IPS-18a (cell line): ENCODE results near the gene INSM1.

Experiments
- H3K27ac ChIP-seq: one replicate; pipeline ENCODE4 v1.5.1; 2013; ENCODE audit warnings: low read length
- H3K27me3 ChIP-seq: one replicate; pipeline ENCODE4 v1.6.1; 2013; ENCODE audit warnings: mild to moderate bottlenecking, low read length; ENCODE audit not compliant: control insufficient read depth, insufficient read depth
- H3K36me3 ChIP-seq: one replicate; pipeline ENCODE4 v1.6.1; 2013; ENCODE audit warnings: low read depth, low read length; ENCODE audit not compliant: control insufficient read depth
- H3K4me1 ChIP-seq: one replicate; pipeline ENCODE4 v1.6.1; 2013; ENCODE audit warnings: low read depth, low read length; ENCODE audit not compliant: control insufficient read depth
- H3K4me3 ChIP-seq: one replicate; pipeline ENCODE4 v1.5.1; 2013; ENCODE audit warnings: low read length
- H3K9ac ChIP-seq: one replicate; pipeline ENCODE4 v1.6.1; 2013; ENCODE audit warnings: mild to moderate bottlenecking, low read length, moderate library complexity
- H3K9me3 ChIP-seq: one replicate; pipeline ENCODE4 v1.6.1; 2013; ENCODE audit warnings: low read depth, low read length; ENCODE audit not compliant: control insufficient read depth

Gene INSM1

DNA sequence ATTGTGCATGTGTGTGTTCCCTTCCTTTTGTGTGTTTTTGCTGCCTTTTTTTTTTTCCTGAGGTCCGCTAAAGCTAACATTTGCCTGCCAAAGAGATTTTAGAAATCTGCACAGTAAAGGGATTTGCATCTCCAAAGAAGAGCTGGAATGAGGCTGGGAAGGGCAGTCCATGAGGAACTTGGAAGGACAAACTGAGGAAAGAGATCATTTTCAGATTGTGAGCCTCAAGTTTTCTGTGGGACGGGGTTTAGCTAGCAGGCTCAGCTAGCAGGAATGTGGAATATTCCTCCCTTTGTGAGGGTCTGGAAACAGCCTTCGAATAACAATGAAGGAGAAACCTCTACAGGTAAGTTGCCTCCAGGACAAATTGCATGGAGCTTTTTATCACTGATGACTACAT is 3.8 kb downstream of the INSM1 start:
- peak overlapping the region; percentile 39 for H3K4me3 ChIP-seq
- H3K9me3 ChIP-seq = no peaks in the 10 kb centered on the region
- H3K36me3 ChIP-seq = no peaks in the 10 kb centered on the region
- peaks cover 79% of the 10 kb centered on the region for H3K27me3 ChIP-seq
- peaks cover 32% of the 10 kb centered on the region for H3K4me1 ChIP-seq
- H3K9ac ChIP-seq = peak overlapping the region; percentile 29
- H3K27ac ChIP-seq = no peak overlapping the region

DNA sequence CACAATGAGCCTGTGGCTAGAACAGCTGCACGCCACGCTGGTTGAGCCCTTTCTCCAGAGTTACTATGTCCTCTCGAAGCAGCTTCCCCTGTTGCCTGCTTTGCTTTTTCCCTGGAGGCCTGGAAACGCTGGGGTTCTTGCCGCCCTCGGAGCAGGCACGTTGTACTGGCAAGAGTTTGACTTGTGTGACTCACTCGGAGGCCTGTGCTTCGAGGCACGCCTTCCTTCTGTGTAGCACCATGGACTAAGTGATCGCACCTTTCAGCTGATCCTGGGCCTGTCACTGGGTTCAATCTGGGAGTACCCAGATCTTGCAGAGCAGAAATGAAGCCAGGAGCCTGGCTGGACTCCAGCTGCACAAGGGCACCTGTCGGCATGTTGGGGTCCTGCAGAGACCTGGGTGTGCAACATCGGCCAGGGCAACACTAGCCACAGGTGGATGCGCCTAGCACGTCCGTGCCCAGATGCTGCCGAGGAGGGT is 5.2 kb downstream of the INSM1 start:
- H3K27me3 ChIP-seq = peaks cover 69% of the 10 kb centered on the region

GRCh38 chr20:20375862-20376261 is 8.0 kb downstream of the INSM1 start:
- no peak overlapping the region for H3K9ac ChIP-seq
- no peaks in the 10 kb centered on the region for H3K9me3 ChIP-seq
- peaks cover 44% of the 10 kb centered on the region for H3K27me3 ChIP-seq
- no peaks in the 10 kb centered on the region for H3K36me3 ChIP-seq
- H3K4me3 ChIP-seq = no peak overlapping the region
- H3K4me1 ChIP-seq = peaks cover 22% of the 10 kb centered on the region
- no peak overlapping the region for H3K27ac ChIP-seq

More for the DNA sequence above, 5.2 kb downstream of the INSM1 start:
- Histone ChIP-seq H3K36me3 (no peaks in the 10 kb centered on the region), H3K9me3 (no peaks in the 10 kb centered on the region), H3K4me3 (no peak overlapping the region), H3K4me1 (peaks cover 32% of the 10 kb centered on the region), H3K9ac (no peak overlapping the region), H3K27ac (no peak overlapping the region)

- Histone ChIP-seq H3K4me3 (no peak overlapping the region), H3K4me1 (no peaks in the 10 kb centered on the region), H3K27ac (no peak overlapping the region), H3K9me3 (no peaks in the 10 kb centered on the region), H3K27me3 (no peaks in the 10 kb centered on the region), H3K36me3 (no peaks in the 10 kb centered on the region), H3K9ac (no peak overlapping the region)
Observed at GRCh38 chr20:20386192-20386591, 18.3 kb downstream of the INSM1 start.

GRCh38 chr20:20390393-20390792 is 22.5 kb downstream of the INSM1 start:
- H3K27me3 ChIP-seq = no peaks in the 10 kb centered on the region
- H3K36me3 ChIP-seq = no peaks in the 10 kb centered on the region
- H3K27ac ChIP-seq = no peak overlapping the region
- no peak overlapping the region for H3K9ac ChIP-seq
- no peaks in the 10 kb centered on the region for H3K9me3 ChIP-seq
- no peaks in the 10 kb centered on the region for H3K4me1 ChIP-seq
- H3K4me3 ChIP-seq = no peak overlapping the region

DNA sequence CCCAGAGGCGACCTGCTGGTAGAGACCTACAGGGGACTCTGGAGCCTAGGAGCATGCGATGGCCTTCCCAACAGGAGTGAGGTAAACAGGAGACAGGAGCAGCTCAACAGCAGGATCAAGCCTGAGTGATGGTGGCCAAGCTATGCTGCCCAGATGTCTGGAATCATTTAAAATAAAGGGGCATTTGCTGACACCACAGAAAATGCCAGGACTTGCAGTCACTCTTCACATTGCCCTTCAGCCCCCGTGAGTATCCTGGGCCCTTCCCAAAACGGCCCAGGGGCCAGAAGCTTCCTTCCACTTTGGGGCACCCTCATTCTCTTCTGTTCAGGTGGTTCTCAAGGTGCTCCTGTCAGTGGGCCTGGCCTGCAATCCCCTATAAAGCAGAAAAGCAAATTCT is 23.2 kb downstream of the INSM1 start:
- Histone ChIP-seq H3K36me3 (no peaks in the 10 kb centered on the region), H3K27ac (no peak overlapping the region)

GRCh38 chr20:20391766-20392165 is 23.9 kb downstream of the INSM1 start:
- H3K9me3 ChIP-seq = no peaks in the 10 kb centered on the region
- no peak overlapping the region for H3K27ac ChIP-seq
- H3K36me3 ChIP-seq = no peaks in the 10 kb centered on the region
- H3K27me3 ChIP-seq = no peaks in the 10 kb centered on the region
- H3K9ac ChIP-seq = no peak overlapping the region
- no peak overlapping the region for H3K4me3 ChIP-seq
- peaks cover 4% of the 10 kb centered on the region for H3K4me1 ChIP-seq

More for the DNA sequence above, 23.2 kb downstream of the INSM1 start:
- no peaks in the 10 kb centered on the region for H3K27me3 ChIP-seq
- no peak overlapping the region for H3K4me3 ChIP-seq
- no peak overlapping the region for H3K9ac ChIP-seq
- H3K9me3 ChIP-seq = no peaks in the 10 kb centered on the region
- H3K4me1 ChIP-seq = peaks cover 1% of the 10 kb centered on the region

DNA sequence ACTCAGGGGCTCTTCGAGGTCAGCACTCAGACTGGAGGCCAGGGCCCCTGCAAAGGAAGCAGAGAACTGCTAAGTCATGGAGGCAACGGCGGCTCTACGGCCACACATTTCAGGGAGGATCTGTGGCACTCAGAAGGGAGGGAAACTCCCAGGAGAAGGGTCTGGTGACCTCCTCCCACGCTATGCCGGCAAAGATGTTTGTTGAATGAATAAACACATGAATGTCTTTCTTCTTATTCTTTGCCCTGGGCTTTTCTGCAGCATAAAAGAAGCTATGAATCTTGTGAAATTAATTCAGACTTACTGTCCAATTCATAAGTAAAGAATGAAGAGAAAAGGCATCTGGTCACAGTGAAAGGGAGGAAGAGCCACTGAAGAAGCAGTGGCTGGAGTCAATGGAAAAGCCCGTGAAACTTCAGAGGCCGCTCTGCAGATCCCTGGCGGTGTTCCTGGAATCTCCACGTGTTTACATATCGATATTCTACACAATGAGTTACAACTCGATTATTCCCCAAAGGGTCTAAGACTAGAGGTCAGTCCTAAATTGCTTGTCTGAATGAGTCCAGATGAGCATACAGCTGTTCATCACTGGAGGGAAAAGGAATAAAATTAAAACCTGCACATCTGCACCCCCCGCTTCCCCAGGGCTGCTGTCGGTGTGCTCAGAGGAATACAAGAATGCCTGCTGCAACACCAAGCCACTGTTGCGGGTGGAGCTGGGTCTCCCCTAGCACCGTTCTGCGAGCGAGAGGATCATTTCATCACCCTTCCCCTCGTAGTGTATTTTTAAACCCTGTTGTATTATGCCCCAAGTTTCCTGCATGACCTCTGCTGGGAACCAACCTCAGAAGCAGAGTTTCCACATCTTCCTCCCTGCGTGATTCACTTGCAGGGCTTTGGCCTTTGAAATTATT is 25.6 kb downstream of the INSM1 start:
- H3K27me3 ChIP-seq = no peaks in the 10 kb centered on the region
- H3K4me1 ChIP-seq = peaks cover 4% of the 10 kb centered on the region
- H3K9me3 ChIP-seq = no peaks in the 10 kb centered on the region
- no peak overlapping the region for H3K4me3 ChIP-seq
- no peak overlapping the region for H3K27ac ChIP-seq
- no peak overlapping the region for H3K9ac ChIP-seq
- H3K36me3 ChIP-seq = no peaks in the 10 kb centered on the region

- H3K27ac ChIP-seq = no peak overlapping the region
- no peaks in the 10 kb centered on the region for H3K36me3 ChIP-seq
- no peaks in the 10 kb centered on the region for H3K9me3 ChIP-seq
- no peak overlapping the region for H3K9ac ChIP-seq
- H3K4me3 ChIP-seq = no peak overlapping the region
- no peaks in the 10 kb centered on the region for H3K27me3 ChIP-seq
- peaks cover 4% of the 10 kb centered on the region for H3K4me1 ChIP-seq
Observed at GRCh38 chr20:20395087-20395486, 27.2 kb downstream of the INSM1 start.

- H3K36me3 ChIP-seq = no peaks in the 10 kb centered on the region
- H3K9me3 ChIP-seq = no peaks in the 10 kb centered on the region
- no peak overlapping the region for H3K9ac ChIP-seq
- H3K27ac ChIP-seq = no peak overlapping the region
- H3K4me3 ChIP-seq = no peak overlapping the region
- H3K27me3 ChIP-seq = no peaks in the 10 kb centered on the region
- H3K4me1 ChIP-seq = peaks cover 4% of the 10 kb centered on the region
Observed at GRCh38 chr20:20395903-20396568, 28.1 kb downstream of the INSM1 start.

DNA sequence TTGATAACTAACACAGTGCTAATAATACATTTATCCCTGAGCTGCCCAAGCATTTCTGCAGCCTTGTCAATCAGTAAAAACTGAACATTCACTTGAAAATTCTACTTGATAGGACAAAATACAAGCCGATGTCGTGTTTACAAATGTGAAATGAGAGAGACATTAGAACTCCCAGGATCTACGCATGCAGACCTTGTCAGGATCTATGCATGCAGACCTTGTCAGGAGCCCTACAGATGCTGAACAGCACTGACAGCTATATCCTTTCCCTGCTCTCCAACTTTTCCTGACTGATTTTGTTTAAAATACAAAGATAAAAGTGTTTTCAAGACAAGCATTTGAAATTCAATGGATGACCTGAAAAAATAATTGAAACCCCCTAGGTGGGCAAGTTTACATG is 28.9 kb downstream of the INSM1 start:
- H3K27ac ChIP-seq = no peak overlapping the region
- no peaks in the 10 kb centered on the region for H3K36me3 ChIP-seq
- H3K9me3 ChIP-seq = no peaks in the 10 kb centered on the region
- no peak overlapping the region for H3K9ac ChIP-seq
- no peaks in the 10 kb centered on the region for H3K27me3 ChIP-seq
- peaks cover 4% of the 10 kb centered on the region for H3K4me1 ChIP-seq
- no peak overlapping the region for H3K4me3 ChIP-seq
